ENCODE results near the gene FARP1. TPM values are rescaled to one million over a fixed set of nuclear protein-coding genes. Genes with fewer than 3 reads are reported as not detected.

FARP1 gene
- total RNA-seq, 4 donors from 2014 or later = 13.1 to 71.2 (median 46.6) TPM

DNA sequence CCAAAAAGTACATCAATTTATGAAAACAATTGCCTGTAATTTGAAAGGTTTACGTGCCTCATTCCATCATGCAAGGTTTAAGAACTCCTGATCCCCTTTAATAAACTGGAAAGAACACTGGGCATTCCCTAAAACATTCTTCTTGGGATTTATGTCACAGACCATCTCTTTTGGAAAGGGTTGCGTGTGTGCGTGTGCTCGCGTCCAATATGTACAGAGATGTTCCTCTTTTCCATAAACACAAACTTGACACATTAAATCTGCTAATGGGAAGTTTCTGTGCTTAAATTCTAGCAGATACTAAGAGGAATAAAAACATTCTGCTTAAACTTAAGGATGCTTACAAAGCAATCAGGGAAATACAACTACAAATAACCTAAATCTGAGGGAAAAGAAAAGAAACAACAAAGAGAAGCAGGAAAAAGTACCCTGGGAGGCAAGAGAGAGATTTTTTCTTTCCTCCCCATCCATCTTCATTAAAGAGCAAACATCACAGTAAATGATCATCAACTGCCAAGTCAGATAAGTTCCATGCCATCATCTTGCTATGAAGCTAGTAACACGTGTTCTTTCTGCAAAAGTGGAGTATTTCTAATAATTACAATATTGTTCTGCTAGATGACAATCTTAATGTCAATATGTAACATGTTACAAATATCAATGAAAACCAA is 350.3 kb downstream of the FARP1 start:
- peaks cover 0 to 4% of the 10 kb centered on the region in 2 donors for H3K4me1 ChIP-seq
- no peak for DNase-seq
- TF ChIP-seq, protein P1, sequence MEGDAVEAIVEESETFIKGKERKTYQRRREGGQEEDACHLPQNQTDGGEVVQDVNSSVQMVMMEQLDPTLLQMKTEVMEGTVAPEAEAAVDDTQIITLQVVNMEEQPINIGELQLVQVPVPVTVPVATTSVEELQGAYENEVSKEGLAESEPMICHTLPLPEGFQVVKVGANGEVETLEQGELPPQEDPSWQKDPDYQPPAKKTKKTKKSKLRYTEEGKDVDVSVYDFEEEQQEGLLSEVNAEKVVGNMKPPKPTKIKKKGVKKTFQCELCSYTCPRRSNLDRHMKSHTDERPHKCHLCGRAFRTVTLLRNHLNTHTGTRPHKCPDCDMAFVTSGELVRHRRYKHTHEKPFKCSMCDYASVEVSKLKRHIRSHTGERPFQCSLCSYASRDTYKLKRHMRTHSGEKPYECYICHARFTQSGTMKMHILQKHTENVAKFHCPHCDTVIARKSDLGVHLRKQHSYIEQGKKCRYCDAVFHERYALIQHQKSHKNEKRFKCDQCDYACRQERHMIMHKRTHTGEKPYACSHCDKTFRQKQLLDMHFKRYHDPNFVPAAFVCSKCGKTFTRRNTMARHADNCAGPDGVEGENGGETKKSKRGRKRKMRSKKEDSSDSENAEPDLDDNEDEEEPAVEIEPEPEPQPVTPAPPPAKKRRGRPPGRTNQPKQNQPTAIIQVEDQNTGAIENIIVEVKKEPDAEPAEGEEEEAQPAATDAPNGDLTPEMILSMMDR (IDR thresholded peaks at IDR 0.05) = no peak
- TF ChIP-seq POLR2A (IDR thresholded peaks at IDR 0.05) = no peak

DNA sequence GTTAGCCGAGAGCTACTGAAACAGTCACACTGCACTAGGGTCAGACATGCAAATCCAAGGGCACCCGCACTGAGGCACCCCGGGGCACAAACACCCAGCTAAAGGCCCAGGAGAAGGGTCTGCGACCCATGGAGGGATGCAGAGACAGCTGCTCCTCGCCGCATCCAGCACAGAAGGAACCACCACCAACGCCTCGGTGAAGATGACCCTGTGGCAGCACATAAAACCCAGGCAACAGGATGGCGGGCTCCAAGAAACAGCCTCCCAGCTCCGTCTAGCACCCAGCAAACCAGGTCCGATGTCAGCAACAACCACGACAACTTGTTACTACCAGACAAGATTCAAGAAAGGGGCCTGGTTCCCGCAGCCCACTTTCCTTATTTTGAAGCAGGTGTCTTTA is 351.9 kb downstream of the FARP1 start:
- TF ChIP-seq, protein P1 (IDR thresholded peaks at IDR 0.05) = no peak
- no peak for TF ChIP-seq POLR2A (IDR thresholded peaks at IDR 0.05)
- DNase-seq = no peak
- no peaks in the 10 kb centered on the region for H3K9me3 ChIP-seq
- no peaks in the 10 kb centered on the region for H3K36me3 ChIP-seq
- H3K4me3 ChIP-seq = no peak overlapping the region
- intact Hi-C loops (cut with DNase I; ENCODE audit: low total_unique reads) = no loop called here
- H3K27me3 ChIP-seq = no peaks in the 10 kb centered on the region
- peak overlapping the region; percentile 56 to 75 for H3K27ac ChIP-seq
- H3K4me1 ChIP-seq = peaks cover 0 to 4% of the 10 kb centered on the region in 2 donors

More for the DNA sequence above, 350.3 kb downstream of the FARP1 start:
- no peak overlapping the region for H3K27ac ChIP-seq
- H3K36me3 ChIP-seq = no peaks in the 10 kb centered on the region
- intact Hi-C loops (cut with DNase I; ENCODE audit: low total_unique reads) = no loop called here
- no peaks in the 10 kb centered on the region for H3K27me3 ChIP-seq
- no peak overlapping the region for H3K4me3 ChIP-seq
- no peaks in the 10 kb centered on the region for H3K9me3 ChIP-seq

- H3K4me1 ChIP-seq = peaks cover 0 to 4% of the 10 kb centered on the region in 2 donors
- DNase-seq = peak in 1 of 2 donors; percentile 51
- intact Hi-C loops (cut with DNase I; ENCODE audit: low total_unique reads) = no loop called here
These were observed 353.0 kb downstream of the FARP1 start for GRCh38 chr13:98495627-98496478.

GRCh38 chr13:98496479-98496791 is 353.5 kb downstream of the FARP1 start:
- no peaks in the 10 kb centered on the region for H3K9me3 ChIP-seq
- no peak for DNase-seq
- H3K36me3 ChIP-seq = no peaks in the 10 kb centered on the region
- peak overlapping the region; percentile 56 to 75 for H3K27ac ChIP-seq
- H3K27me3 ChIP-seq = no peaks in the 10 kb centered on the region
- no peak for TF ChIP-seq POLR2A (IDR thresholded peaks at IDR 0.05)
- TF ChIP-seq, protein P1 (IDR thresholded peaks at IDR 0.05) = no peak
- H3K4me3 ChIP-seq = no peak overlapping the region
- H3K4me1 ChIP-seq = peaks cover 0 to 4% of the 10 kb centered on the region in 2 donors
- intact Hi-C loops (cut with DNase I; ENCODE audit: low total_unique reads) = no loop called here

More at GRCh38 chr13:98495627-98496478, 353.0 kb downstream of the FARP1 start:
- TF ChIP-seq POLR2A (IDR thresholded peaks at IDR 0.05) = no peak
- TF ChIP-seq, protein P1 (IDR thresholded peaks at IDR 0.05) = no peak
- H3K27me3 ChIP-seq = no peaks in the 10 kb centered on the region
- peak overlapping the region in 1 of 2 donors; percentile 4 for H3K4me3 ChIP-seq
- peak overlapping the region; percentile 56 to 75 for H3K27ac ChIP-seq
- H3K36me3 ChIP-seq = no peaks in the 10 kb centered on the region
- no peaks in the 10 kb centered on the region for H3K9me3 ChIP-seq

- no peak for DNase-seq
- H3K27me3 ChIP-seq = no peaks in the 10 kb centered on the region
These were observed 354.1 kb downstream of the FARP1 start for GRCh38 chr13:98496966-98497365.

More at GRCh38 chr13:98496966-98497365, 354.1 kb downstream of the FARP1 start:
- Histone ChIP-seq H3K4me1 (peaks cover 0 to 4% of the 10 kb centered on the region in 2 donors), H3K9me3 (no peaks in the 10 kb centered on the region), H3K36me3 (no peaks in the 10 kb centered on the region), H3K27ac (peak overlapping the region; percentile 56 to 75), H3K4me3 (no peak overlapping the region)
- TF ChIP-seq, protein P1 (IDR thresholded peaks at IDR 0.05) = no peak
- no peak for TF ChIP-seq POLR2A (IDR thresholded peaks at IDR 0.05)
- intact Hi-C loops (cut with DNase I; ENCODE audit: low total_unique reads) = no loop called here
